Progenitor cell of endocrine pancreas (in vitro differentiated cells): ENCODE measurements around the gene APEX1. TPM values are rescaled to one million over a fixed set of nuclear protein-coding genes. Genes with fewer than 3 reads are reported as not detected.
A peak's percentile ranks its signal among the peaks of the same experiment; 100 is the strongest.
"Not testable (repeated sequence)": the region's sequence is repeated elsewhere in the genome, so short reads cannot be mapped to it uniquely, and the experiment has no call there.

Experiments used
- DNase-seq: peaks from one replicate; pipeline ENCODE4 v3.0.0; 2021; ENCODE audit warnings: low spot score; ENCODE audit not compliant: unreplicated experiment
- H3K27ac Mint-ChIP-seq: 2 replicates; pipeline ENCODE4 v1.8.0; 2021; ENCODE audit warnings: mild to moderate bottlenecking, moderate library complexity, mixed read lengths
- H3K27me3 Mint-ChIP-seq: 2 replicates; pipeline ENCODE4 v1.8.0; 2021; ENCODE audit warnings: mixed read lengths
- H3K36me3 Mint-ChIP-seq: 2 replicates; pipeline ENCODE4 v1.8.0; 2022; ENCODE audit warnings: mixed read lengths; ENCODE audit not compliant: insufficient read depth
- H3K4me1 Mint-ChIP-seq: 2 replicates; pipeline ENCODE4 v1.8.0; 2021; ENCODE audit warnings: low read depth, mixed read lengths
- H3K4me3 Mint-ChIP-seq: 2 replicates; pipeline ENCODE4 v1.8.0; 2021; ENCODE audit warnings: low read depth, mild to moderate bottlenecking, moderate library complexity, mixed read lengths
- H3K9me3 Mint-ChIP-seq: 2 replicates; pipeline ENCODE4 v1.8.0; 2021; ENCODE audit warnings: low read depth, mixed read lengths
- total RNA-seq: library from RNA; stranded (reverse); gene quantifications from 2 replicates; pipeline ENCODE4 v1.2.1, GENCODE V29; 2021
- TF ChIP-seq, protein P1 (sequence below): fragments of 200-600 bp; sonication (generic); IDR thresholded peaks from one replicate; pipeline ENCODE4 v1.5.0; 2021; ENCODE audit warnings: antibody characterized with exemption, mild to moderate bottlenecking; ENCODE audit not compliant: unreplicated experiment

APEX1 gene
- total RNA-seq, 1 donor from 2014 or later = 309 TPM

DNA sequence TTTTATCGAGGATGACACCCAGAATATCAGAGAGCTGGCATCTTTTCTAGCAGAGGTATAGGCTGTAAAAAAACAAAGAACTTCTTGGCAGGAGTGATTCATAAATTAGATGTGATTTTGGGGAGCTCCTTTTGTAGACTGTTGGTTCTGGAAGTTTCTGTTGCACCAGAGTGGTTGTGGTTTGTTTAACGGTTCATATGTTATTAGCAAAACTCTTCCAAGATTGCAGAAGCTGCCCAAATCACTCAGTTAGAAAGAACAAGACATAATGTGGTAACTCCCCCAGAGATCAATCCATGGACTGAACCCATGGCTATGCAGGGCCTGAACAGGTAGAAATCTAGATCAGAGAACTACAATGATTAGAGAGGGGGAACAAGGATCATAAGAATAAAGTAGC is 43.6 kb downstream of the APEX1 start:
- no peak overlapping the region for H3K27ac Mint-ChIP-seq
- H3K4me3 Mint-ChIP-seq = no peak overlapping the region
- no peaks in the 10 kb centered on the region for H3K36me3 Mint-ChIP-seq
- no peaks in the 10 kb centered on the region for H3K27me3 Mint-ChIP-seq
- peaks cover 7% of the 10 kb centered on the region for H3K4me1 Mint-ChIP-seq
- H3K9me3 Mint-ChIP-seq = no peaks in the 10 kb centered on the region
- no peak for DNase-seq
- TF ChIP-seq, protein P1, sequence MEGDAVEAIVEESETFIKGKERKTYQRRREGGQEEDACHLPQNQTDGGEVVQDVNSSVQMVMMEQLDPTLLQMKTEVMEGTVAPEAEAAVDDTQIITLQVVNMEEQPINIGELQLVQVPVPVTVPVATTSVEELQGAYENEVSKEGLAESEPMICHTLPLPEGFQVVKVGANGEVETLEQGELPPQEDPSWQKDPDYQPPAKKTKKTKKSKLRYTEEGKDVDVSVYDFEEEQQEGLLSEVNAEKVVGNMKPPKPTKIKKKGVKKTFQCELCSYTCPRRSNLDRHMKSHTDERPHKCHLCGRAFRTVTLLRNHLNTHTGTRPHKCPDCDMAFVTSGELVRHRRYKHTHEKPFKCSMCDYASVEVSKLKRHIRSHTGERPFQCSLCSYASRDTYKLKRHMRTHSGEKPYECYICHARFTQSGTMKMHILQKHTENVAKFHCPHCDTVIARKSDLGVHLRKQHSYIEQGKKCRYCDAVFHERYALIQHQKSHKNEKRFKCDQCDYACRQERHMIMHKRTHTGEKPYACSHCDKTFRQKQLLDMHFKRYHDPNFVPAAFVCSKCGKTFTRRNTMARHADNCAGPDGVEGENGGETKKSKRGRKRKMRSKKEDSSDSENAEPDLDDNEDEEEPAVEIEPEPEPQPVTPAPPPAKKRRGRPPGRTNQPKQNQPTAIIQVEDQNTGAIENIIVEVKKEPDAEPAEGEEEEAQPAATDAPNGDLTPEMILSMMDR = no peak

DNA sequence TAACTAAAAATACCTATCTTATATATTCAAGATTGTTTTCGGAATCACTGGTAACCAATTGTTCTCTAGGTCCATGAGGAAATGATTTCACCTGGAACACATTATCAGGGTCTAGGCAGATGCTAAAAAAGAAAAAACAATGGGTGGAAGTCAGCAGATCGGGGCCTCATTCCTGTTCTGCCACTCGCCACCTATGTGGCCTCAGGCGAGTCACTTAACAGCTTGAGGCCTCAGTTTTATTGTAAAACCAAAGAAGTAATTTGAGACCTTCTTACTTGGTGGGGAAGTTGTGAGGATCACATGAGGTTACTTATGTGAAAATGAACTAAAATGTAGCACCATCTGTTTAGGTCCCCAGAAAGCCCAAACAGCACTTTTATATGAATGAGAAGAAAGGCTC is 44.1 kb downstream of the APEX1 start:
- Mint-ChIP-seq H3K27ac (peak overlapping the region; percentile 26), H3K27me3 (no peaks in the 10 kb centered on the region), H3K36me3 (peaks cover 2% of the 10 kb centered on the region), H3K4me3 (no peak overlapping the region), H3K4me1 (peaks cover 11% of the 10 kb centered on the region), H3K9me3 (peaks cover 3% of the 10 kb centered on the region)
- no peak for DNase-seq
- TF ChIP-seq, protein P1 = no peak

DNA sequence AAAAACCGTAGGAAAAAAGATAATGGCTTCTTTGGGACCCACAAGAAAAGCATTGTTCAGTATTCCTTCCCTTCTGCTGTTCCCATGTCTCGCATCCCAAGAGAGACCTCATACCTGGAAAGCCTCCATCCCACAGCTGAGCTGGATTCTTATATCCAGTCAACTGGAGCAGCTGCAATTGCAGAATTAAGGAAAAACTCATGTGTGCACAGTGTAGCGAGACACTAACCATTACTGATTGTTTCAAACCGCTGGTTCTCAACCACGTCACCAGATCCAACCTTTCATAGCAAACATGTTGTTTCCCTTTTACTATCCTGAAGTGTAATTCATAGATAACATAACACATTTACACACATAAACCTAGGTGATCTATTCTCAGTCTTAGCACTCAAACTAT is 44.9 kb downstream of the APEX1 start:
- H3K9me3 Mint-ChIP-seq = peaks cover 3% of the 10 kb centered on the region
- no peak overlapping the region for H3K27ac Mint-ChIP-seq
- H3K27me3 Mint-ChIP-seq = no peaks in the 10 kb centered on the region
- no peak overlapping the region for H3K4me3 Mint-ChIP-seq
- TF ChIP-seq, protein P1 = no peak
- peaks cover 2% of the 10 kb centered on the region for H3K36me3 Mint-ChIP-seq
- peaks cover 11% of the 10 kb centered on the region for H3K4me1 Mint-ChIP-seq
- no peak for DNase-seq

DNA sequence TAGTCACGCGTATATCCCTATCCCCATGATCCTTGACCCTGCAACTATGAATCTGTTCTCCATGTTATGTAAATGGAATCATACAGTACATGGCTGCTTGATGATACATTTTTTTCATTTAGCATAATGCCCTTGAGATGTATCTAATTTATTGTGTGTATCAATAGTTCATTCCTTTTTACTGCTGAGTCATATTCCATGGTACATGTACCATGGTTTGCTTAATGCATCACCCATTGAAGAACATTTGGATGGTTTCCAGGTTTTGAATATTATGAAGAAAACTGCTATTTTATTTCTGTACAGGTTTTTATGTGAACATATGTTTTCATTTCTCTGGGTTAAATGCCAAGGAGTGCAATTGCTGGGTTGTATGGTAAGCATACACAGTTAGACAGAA is 46.3 kb downstream of the APEX1 start:
- Mint-ChIP-seq H3K4me1 (peaks cover 11% of the 10 kb centered on the region), H3K9me3 (peaks cover 3% of the 10 kb centered on the region), H3K27me3 (no peaks in the 10 kb centered on the region), H3K4me3 (no peak overlapping the region), H3K36me3 (peaks cover 2% of the 10 kb centered on the region), H3K27ac (no peak overlapping the region)
- DNase-seq = no peak
- TF ChIP-seq, protein P1 = no peak

DNA sequence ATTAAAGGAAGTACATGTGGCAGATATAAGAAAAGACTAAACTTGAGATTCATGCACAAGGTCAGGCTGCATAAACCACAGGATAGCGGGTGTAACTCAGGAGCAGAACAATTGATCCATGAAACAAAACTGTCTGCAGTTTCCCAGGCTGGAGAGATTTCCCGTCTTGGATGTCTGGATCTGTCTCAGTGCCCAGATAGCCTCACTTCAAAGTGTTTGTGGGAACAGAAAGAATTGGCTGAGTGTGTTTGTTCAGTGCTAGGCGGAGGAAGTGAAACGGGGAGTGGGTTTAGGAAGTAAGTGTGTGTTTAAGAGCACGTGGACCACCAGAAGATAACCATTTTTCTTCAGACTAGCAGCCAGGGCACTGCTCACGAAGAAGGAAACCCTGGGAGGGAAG is 48.9 kb downstream of the APEX1 start:
- peaks cover 3% of the 10 kb centered on the region for H3K9me3 Mint-ChIP-seq
- no peak for DNase-seq
- peaks cover 11% of the 10 kb centered on the region for H3K4me1 Mint-ChIP-seq
- H3K27ac Mint-ChIP-seq = no peak overlapping the region
- TF ChIP-seq, protein P1 = no peak
- H3K4me3 Mint-ChIP-seq = no peak overlapping the region
- no peaks in the 10 kb centered on the region for H3K27me3 Mint-ChIP-seq
- H3K36me3 Mint-ChIP-seq = peaks cover 2% of the 10 kb centered on the region

DNA sequence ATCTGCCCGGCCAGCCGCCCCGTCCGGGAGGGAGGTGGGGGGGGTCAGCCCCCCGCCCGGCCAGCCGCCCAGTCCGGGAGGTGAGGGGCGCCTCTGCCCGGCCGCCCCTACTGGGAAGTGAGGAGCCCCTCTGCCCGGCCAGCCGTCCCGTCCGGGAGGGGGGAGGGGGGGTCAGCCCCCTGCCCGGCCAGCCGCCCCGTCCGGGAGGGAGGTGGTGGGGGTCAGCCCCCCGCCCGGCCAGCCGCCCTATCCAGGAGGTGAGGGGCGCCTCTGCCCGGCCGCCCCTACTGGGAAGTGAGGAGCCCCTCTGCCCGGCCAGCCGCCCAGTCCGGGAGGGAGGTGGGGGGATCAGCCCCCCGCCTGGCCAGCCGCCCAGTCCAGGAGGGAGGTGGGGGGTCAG is 51.2 kb downstream of the APEX1 start:
- not testable (repeated sequence) for H3K4me1 Mint-ChIP-seq, H3K9me3 Mint-ChIP-seq, H3K27ac Mint-ChIP-seq, H3K36me3 Mint-ChIP-seq, H3K4me3 Mint-ChIP-seq, H3K27me3 Mint-ChIP-seq, DNase-seq

DNA sequence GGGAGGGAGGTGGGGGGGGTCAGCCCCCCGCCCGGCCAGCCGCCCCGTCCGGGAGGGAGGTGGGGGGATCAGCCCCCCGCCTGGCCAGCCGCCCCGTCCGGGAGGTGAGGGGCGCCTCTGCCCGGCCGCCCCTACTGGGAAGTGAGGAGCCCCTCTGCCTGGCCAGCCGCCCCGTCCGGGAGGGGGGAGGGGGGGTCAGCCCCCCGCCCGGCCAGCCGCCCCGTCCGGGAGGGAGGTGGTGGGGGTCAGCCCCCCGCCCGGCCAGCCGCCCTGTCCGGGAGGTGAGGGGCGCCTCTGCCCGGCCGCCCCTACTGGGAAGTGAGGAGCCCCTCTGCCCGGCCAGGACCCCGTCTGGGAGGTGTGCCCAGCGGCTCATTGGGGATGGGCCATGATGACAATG is 51.7 kb downstream of the APEX1 start:
- not testable (repeated sequence) for H3K4me1 Mint-ChIP-seq, H3K9me3 Mint-ChIP-seq, H3K4me3 Mint-ChIP-seq, H3K36me3 Mint-ChIP-seq, H3K27ac Mint-ChIP-seq, DNase-seq, H3K27me3 Mint-ChIP-seq
